OCI-LY7 (cell line): Measurements from ENCODE around the gene ACOT11.

Experiments used
- EZH2phosphoT487 ChIP-seq: fragments of 200-600 bp; sonication (generic); IDR thresholded peaks from 2 replicates; pipeline ENCODE4 v1.6.1; 2018; ENCODE audit warnings: low read depth, borderline replicate concordance, mild to moderate bottlenecking, mixed run types, antibody characterized with exemption, low read length, moderate library complexity, mixed read lengths
- TF ChIP-seq, protein P1 (sequence below): fragments of 200-600 bp; sonication (generic); conservative IDR thresholded peaks from 2 replicates; pipeline ENCODE4 v1.5.1; 2014; ENCODE audit warnings: mild to moderate bottlenecking, antibody characterized with exemption, low read length, moderate library complexity, mixed read lengths

DNA sequence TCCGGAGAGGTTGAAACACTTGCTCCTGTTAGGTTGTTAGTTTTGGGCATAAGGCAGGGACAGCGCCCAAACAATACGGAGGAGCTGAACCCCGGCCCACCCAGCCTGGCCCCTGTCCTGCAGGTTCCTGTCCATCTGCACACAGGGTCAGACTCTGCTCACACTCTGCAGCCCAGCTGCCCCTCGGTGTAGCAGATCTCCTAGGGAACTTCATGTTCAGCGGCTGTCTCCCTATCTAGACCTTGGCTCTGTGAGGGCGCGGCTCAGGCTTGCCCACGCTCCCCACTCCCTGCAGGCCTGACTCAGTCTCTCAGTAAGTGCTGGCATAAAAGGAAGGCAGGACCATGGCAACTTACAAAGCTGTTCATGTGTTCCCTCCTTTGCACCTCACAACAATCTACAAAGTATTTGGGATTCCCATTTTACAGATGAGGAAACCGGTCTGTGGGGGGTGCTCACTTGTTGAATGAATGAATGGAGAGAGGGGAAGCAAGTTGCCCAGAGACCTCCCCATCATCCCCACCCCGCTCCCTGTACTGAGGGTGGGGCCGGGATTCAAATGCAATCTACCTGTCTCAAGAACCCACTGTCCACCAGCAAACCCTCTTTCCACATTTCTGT lies 26.2 kb downstream of the ACOT11 start:
- TF ChIP-seq, protein P1, sequence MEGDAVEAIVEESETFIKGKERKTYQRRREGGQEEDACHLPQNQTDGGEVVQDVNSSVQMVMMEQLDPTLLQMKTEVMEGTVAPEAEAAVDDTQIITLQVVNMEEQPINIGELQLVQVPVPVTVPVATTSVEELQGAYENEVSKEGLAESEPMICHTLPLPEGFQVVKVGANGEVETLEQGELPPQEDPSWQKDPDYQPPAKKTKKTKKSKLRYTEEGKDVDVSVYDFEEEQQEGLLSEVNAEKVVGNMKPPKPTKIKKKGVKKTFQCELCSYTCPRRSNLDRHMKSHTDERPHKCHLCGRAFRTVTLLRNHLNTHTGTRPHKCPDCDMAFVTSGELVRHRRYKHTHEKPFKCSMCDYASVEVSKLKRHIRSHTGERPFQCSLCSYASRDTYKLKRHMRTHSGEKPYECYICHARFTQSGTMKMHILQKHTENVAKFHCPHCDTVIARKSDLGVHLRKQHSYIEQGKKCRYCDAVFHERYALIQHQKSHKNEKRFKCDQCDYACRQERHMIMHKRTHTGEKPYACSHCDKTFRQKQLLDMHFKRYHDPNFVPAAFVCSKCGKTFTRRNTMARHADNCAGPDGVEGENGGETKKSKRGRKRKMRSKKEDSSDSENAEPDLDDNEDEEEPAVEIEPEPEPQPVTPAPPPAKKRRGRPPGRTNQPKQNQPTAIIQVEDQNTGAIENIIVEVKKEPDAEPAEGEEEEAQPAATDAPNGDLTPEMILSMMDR, result no peak
- no peak for TF ChIP-seq EZH2phosphoT487
